GM21717 (cell line): ENCODE results near the gene TXN2.
A peak's percentile ranks its signal among the peaks of the same experiment; 100 is the strongest.
"Not testable (repeated sequence)": the region's sequence is repeated elsewhere in the genome, so short reads cannot be mapped to it uniquely, and the experiment has no call there.

ENCODE experiments used
- ATAC-seq: cut with Tn5 transposase; IDR thresholded peaks from one replicate; pipeline ENCODE4 v1.9.1; 2021; ENCODE audit warnings: mild to moderate bottlenecking, moderate library complexity; ENCODE audit not compliant: unreplicated experiment

TXN2 gene, protein sequence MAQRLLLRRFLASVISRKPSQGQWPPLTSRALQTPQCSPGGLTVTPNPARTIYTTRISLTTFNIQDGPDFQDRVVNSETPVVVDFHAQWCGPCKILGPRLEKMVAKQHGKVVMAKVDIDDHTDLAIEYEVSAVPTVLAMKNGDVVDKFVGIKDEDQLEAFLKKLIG

DNA sequence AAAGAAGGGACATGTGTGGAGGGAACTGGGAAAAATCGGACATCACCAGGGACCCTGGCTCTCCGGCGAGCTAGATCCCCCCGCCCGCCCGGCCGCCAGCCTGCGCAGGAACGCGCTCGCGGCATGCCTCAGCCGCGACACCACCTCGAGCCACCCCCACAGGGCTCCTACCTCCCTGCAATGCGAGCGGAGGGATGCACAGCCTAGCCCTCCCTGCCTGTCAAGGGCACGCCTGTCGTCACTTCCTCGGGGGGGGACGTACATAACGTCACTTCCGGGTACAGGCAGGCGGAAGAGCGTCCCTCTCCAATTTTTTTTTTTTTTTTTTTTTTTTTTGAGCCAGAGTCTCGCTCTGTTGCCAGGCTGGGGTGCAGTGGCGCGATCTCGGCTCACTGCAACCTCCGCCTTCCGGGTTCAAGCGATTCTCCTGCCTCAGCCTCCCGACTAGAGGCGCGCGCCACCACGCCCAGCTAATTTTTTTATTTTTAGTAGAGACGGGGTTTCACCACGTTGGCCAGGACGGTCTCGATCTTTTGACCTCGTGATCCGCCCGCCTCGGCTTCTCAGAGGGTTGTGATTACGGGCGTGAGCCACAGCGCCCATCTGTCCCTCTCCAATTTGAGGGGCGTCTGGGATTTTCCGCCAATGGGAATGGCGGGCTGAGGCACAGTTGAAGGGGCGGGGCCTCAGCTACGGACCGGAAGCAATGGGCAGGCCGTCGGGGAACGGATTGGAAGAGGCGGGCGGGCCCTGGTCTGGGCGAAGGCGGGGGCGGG lies at the start of gene TXN2:
Gene TXN2, minus strand, starts transcription at position 248 of the 776 bp plus-strand sequence. CDS start 803 bp downstream, outside the sequence.
- ATAC-seq, result peak; percentile 74

DNA sequence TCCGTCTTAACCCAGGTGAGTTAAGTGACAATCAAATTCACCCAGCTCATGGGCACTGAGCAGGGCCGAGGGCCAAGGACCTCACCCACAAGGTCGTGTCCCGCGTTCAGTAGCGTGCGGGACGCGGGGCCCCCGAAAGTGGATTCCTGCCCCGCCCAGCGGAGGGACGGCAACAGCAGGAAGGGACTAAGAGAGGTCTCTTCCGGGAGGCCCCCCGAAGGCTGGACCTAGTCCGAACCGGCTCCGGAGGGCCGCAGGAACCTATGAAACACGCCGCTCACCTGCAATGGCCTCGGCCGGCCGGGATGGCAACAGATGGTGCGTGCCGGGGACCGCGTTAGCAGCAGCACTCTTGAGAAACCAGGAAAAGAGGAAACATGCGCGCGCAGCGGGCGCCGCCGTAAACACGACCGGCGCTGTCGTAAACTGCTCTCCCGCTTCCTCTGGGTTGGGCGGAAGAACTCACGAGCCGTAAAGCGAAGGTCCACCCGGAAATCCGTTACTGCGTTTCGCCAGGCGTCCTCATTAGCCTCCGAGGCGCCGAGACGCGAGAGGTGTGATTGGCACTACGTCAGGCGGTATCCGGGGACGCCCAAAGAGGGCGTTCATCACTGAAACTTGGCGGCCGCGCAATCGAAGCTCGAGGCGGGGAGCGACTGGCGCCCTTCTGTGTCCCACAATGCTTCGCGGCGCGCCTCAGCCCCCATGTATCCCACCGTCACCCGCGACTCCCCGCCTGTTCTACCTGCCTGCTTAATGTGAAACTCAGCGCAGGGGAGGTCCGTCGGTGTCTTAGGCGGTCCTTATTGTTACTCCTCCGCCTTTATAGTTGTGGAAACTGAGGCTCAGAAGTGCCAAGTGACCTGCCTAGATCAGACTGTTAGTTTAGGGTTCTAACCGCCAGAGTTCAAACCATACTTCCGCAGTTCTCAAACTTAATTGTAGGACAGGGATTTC lies 47.6 kb upstream of the TXN2 start, which contains the start of gene EIF3D:
Gene EIF3D, minus strand, starts transcription at position 372 of the 957 bp plus-strand sequence. CDS start 3,045 bp downstream, outside the sequence.
- ATAC-seq, result peak; percentile 87

DNA sequence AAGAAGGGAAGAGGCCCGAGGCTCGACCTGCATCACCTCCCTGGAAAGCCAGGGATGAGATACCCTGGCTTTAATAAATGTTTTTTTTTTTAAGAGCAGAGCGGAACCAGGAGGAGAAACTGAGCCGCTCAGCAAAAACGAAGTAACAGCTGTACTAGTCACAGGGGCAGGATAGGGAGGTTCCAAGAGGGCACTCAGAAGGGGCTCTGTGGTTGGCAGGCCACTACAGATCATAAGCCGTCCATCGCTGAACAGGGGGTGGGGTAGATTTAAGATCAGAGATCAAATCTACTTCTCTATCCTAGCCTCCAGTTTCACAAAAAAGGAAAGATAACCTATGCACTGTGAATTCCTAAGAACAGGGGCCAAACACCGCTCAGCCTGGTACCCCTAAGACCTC lies 46.9 kb upstream of the TXN2 start:
- ATAC-seq, result no peak

DNA sequence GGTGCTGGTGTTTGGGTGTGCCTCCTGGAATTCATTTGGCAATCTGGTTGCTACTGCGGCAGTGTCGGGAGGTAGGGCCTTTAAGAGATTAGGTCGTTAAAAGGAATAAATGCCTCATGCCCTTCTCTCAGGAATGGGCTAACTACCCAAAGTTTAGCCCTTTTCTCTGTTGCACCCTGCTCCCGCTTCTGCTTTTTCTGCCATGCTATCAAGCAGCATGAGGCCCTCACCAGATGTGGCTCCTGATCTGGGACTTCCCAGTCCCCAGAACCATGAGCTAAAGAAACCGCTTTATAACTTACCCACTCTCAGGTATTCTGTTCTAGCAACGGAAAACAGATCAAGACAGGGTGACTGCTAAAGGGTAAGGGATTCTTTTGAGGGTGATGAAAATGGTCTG lies 41.2 kb upstream of the TXN2 start:
- ATAC-seq, result no peak

DNA sequence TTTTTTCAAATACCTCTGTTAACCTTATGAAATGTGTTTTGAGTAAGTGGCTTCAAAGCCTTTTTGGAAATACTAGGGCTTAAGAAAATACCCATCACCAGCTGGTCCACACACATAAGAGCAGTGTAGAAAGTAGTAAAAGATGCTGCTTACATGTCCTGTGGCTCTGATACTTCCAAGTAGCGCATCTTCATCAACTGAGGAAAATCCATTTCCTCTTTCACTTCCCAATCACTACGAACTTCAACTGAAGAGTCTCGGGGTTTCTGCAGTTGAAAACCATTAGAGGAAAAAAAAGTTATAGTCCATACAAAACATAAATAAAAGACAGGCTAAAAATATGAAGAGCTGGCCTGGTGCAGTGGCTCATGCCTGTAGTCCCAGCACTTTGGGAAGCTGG lies 39.0 kb upstream of the TXN2 start:
- ATAC-seq, result no peak

DNA sequence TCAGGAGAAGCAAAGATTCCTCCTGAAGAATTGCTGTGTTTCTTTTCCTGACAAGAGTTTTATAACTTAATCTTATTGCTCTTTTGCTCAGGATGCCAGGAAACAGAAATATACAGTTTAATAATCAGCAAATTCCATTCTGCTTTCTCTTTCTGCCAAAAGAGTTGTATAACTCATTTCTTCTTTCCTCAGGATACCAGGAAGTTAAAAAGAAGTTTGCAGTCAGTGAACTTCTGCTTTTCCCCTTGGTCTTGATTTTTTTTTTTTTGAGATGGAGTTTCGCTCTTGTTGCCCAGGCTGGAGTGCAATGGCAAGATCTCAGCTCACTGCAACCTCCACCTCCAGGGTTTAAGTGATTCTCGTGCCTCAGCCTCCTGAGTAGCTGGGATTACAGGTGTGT lies 38.5 kb upstream of the TXN2 start:
- ATAC-seq, result not testable (repeated sequence)

DNA sequence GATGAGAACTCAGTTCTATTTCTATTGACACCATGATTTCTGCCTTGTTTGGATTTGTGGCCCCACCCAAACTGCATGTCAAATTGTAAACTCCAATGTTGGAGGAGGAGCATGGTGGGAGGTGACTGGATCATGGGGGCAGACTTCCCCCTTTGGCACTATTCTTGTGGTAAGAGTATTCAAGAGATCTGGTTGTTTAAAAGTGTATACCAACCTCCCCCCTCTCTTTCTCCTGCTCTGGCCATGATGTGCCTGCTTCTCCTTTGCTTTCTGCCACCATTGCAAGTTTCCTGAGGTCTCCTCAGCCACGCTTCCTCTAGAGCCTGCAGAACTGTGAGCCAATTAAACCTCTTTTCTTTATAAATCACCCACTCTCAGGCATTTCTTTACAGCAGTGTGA lies 33.3 kb upstream of the TXN2 start:
- ATAC-seq, result no peak

DNA sequence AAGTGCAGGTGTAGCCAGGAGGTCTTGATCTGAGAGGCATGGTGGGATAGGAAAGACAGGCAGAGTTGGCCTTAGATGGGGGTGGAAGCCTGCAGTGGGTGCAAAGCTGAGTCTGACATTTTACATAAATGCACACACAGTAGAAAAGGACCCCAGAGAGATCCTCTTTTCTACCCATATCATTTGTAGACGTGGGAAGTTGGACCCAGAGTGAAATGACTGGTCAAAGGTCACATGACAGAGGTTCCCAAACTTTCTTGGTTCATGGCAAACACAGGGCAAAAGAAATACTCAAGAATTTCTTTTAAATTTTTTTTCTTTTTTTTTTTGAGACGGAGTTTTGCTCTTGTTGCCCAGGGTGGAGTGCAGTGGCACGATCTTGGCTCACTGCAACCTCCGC lies 31.6 kb upstream of the TXN2 start:
- ATAC-seq, result no peak

DNA sequence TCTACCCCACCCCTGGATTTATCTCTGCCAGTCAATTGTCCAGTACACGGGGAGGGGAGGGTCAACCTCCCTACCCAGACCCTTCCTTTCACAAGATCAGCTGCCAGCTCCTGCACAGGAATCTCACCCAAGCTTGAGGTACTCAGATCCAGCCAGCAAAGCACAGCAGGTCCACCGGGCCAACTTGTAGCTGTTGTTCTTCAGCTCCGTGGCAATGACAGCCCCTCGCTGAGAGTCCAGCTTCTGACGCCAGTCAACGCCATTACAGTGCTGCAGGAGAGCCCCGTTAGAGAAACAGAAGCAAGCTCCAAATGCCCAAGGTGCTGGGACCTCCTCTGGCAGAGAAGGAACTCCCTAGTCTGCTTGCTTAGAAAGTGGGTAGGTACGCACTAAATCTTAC lies 30.9 kb upstream of the TXN2 start:
- no peak for ATAC-seq

DNA sequence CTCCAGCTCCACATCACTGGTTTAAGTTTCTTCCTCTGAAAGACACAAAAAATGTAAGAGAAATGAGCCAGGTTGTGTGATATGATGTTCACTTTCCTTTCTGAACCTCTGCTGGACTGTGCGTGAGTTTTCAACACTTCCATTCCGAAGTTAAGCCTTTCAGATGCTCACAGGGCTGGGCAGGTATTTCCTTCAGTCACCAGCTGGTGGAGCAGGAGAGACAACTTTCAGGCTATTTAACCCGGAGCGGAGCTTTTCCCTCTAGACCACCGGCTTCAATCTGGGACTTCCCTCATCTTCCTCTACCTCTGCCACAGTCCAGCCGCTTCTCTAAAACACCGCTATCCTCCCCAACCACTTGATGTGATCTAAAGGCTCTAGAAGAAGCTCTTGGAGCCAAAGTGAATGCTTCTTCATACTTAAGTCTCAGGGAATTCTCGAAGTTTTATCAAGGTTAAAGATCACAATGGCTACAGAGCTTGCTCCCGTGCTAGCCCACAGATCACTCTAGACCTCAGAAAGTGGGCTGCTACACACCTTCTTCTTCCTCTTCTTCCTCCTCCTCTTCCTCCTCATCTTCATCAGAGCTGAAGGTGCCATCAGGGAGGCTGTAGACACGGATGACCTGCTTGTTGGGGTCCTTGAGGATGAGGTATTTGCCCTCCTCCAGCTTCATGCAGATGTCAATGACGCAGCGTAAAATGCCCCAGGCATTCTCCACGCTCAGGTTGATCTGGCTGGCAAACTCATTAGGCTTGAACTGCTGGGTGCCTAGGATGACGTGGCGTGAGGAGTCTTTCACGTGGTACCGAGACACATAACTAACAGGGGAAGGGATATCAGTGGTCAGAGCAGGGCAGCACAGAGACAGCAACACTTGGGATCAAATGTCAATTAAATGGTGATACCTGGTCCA lies 29.8 kb upstream of the TXN2 start:
- no peak for ATAC-seq

DNA sequence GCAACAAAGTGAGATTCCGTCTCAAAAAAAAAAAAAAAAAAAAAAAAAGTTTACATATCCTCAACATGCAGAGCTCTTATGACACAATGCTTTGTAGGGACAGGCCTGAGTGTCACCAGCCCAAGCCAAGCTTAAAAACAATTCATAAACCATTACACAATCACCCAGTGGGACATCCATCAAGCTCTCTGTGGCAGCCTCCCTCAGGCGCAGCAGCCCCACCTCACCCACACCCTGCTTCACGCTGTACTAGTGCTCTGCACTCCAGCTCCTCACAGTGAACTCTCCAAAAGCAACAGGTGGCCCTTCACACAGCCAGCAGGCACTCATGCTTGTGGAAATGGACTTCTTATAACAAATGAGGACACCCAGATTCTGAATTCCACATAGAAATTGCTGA lies 28.9 kb upstream of the TXN2 start:
- ATAC-seq, result no peak

DNA sequence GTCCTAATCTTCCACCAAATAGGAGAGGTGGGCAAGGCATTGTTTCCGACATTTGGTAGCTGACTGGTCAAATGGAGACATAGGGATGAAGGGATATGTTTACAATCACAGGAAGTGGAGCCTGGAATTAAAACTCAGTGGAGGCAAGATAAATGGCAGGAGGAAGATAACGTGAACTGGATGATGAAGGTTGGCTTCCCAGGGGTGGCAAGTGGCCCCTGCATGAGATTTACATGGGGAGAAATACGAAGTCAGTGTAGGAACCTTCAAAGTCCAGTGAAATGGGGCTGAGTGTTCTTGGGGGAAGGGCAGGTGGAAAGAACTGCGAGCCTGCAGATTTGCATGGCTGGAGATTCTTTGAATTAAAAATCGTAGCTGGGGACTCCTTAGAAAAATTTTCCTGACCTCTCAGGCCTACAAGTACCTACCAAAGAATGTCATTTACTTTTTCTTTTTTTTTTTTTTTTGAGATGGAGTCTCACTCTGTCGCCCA lies 26.1 kb upstream of the TXN2 start:
- no peak for ATAC-seq

DNA sequence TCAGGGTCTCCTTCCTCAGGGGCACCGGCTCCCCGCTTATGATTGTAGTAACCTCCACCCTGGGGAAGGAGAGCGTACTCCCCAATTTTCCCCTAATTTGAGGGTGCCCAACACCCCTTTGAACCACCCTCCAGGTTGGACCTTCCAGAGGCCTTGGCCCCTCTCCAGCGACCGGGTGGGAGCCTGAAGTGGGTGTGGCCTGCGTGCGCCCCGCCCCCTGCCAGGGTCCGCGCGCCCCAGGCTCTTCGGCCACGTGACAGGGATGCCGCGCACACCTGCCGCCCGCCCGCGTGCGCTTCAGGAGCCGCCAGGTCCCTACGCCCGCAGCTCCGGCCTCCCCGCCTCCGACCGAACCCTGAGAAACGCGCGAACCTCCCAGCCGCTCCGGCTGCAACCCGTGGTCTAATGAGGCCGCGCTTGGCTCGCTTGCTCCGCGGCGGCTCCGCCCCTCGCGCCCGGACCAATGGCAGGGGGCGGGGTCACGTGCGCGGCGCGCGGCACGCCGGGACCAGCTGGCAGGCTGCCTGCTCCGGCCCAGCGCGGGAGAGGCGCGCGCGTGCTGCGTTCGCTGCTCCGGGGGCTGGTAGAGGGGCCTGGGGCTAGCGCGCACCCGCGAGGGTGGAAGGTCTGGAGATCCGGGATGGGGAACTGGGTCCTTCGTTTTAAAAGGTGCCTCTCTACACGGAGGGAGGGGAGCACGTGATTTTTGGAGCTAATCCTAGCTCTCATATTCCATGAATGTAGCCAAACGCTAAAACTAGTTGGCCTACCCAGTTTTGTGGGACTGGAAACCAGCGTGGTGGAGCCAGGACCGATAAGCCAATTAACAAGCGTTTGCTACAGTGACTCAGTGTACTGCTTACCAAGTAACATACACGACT lies 25.4 kb upstream of the TXN2 start, which contains the start of gene FOXRED2:
Gene FOXRED2, minus strand, starts transcription at position 404 of the 881 bp plus-strand sequence. CDS start 618 bp downstream, outside the sequence.
- ATAC-seq, result peak; percentile 62

DNA sequence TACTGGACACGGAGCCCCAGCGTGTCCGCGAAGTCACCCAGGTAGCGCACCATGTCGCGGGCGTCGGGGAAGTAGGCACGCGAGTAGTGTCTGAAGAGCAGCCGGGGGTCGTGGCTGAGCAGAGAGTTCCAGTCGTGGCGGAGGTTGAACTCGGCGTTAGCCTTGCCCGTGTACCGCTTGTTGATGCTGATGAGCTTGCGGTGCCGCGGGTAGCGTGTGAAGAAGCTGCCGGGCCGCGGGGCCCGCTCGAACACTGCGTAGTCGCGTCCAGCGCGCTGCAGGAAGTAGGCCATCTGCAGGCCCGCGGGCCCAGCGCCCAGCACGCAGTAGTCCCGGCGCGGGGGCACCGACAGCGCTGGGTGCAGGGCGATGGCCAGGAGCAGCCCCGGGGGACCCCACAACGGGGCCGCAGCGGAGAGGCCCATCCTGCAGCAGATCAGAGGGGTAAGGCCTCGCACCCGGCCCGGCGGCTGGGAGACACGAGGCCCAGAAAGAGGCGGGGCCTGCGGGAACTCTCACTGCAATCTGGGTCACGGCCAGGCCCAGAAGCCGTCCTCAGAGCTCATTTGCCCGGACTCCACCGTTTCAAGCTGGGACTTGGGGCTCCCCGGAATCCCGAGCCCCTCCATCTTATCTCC lies 24.7 kb upstream of the TXN2 start:
- ATAC-seq, result no peak

DNA sequence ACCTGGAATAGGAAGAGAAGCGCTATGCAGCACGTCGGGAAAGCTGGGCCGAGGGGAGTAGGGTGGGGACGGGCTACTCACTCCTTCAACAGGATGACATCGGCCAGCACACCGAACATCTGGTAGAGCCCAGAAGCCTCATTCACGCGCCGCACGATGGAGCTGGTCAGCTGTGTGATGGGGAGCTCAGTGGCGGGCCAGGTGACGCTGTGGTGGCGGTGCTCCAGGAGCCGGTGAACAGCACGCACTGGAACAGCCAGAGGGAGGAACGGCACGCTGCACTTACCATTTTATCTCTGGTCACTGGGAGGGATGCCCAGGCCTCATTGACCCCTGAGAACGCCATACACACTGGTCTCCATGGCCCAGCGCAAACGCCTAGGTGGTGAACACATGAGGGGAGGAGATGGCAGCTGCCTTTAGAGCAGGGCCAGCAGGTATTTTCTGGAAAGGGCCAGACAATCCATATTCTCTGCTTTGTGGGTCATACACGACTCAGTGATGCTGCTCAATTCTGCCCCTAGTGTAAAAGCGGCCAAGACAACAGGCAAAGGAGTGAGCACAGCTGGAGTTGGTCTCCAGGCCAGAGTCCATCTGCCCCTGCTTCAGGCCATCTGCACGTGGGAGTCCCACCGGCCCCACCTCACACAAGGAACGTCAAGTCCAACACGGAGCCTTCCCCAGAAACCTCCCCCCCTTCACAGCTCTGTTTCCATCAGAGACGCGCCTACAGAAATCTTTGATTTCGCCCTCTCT lies 16.6 kb upstream of the TXN2 start:
- no peak for ATAC-seq

DNA sequence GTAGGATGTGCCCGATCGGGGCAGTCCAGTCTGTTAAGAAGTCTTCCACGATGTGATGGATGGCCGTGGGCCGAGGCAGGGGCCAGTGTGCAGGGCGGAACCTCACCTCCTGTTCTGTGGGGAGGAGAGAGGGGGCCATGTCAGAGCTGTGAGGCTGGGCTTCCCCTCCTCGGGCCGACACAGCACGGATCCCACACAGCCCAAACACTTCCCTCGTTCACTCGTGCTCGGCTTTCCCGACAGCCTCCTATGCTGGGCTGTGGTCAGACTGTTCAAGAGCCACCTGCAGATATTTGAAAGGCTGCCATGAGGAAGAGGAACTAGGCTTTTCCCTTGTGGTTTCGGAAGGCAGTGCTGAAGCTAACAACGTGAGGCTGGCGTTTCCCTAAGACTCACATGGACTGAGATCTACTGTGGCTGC lies 12.3 kb upstream of the TXN2 start:
- ATAC-seq, result peak; percentile 57

DNA sequence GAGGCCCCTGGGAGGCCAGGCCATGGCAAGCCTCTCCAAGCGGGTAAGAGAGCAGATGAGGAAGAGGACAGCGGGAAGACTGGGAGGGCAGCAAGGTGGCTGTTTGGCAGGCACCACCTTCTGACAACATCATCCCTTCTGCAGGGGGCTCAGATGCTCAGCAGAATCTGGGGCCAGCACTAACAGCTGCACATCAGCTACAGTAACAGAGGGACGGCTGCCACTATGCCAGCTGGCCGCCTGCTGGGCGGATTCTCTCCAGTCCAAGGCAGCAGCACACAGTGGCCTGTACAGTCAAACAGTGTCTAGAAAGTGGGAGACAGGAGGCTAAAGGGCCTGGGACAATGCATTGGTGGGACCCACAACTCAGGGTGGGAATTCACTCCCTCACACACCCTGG lies 10.7 kb upstream of the TXN2 start:
- ATAC-seq, result no peak

DNA sequence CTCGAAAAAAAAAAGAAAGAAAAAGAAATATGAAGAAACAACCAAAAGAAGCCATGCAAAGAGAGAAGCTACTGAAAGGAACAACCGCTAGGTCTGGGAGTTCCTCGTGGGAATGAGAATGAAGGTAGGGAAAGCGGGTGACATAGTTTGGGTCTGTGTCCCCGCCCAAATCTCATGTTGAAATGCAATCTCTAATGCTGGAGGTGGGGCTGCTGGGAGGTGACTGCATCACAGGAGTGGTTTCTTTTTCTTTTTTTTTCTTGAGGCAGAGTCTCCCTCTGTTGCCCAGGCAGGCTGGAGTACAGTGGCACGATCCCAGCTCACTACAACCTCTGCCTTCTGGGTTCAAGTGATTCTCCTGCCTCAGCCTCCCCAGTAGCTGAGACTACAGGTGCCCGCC lies 9.7 kb upstream of the TXN2 start:
- ATAC-seq, result no peak
